GM23248 (cell line): ENCODE results near the gene EFCAB5. TPM values are rescaled to one million over a fixed set of nuclear protein-coding genes. Genes with fewer than 3 reads are reported as not detected.

ENCODE experiments used
- DNase-seq: peaks from one replicate; pipeline ENCODE4 v3.0.0-alpha.2; 2015
- H2AFZ ChIP-seq: fragments of 200-600 bp; sonication (generic); 2 replicates; pipeline ENCODE4 v1.6.1; 2016; ENCODE audit warnings: antibody characterized with exemption
- H3F3A ChIP-seq: fragments of 200-600 bp; sonication (generic); 2 replicates; pipeline ENCODE4 v1.6.1; 2016; ENCODE audit warnings: mild to moderate bottlenecking, antibody characterized with exemption, mixed run types; ENCODE audit not compliant: insufficient read depth
- H3K27ac ChIP-seq: fragments of 200-600 bp; sonication (generic); 2 replicates; pipeline ENCODE4 v1.5.1; 2016; ENCODE audit warnings: mild to moderate bottlenecking
- H3K27me3 ChIP-seq: fragments of 200-600 bp; sonication (generic); replicated peaks from 2 replicates; pipeline ENCODE4 v1.6.1; 2016; ENCODE audit warnings: mild to moderate bottlenecking; ENCODE audit not compliant: insufficient read depth
- H3K36me3 ChIP-seq: fragments of 200-600 bp; sonication (generic); 2 replicates; pipeline ENCODE4 v1.6.1; 2016; ENCODE audit warnings: low read depth, mild to moderate bottlenecking
- H3K4me1 ChIP-seq: fragments of 200-600 bp; sonication (generic); 2 replicates; pipeline ENCODE4 v1.6.1; 2016; ENCODE audit warnings: mild to moderate bottlenecking; ENCODE audit not compliant: insufficient read depth
- H3K4me2 ChIP-seq: fragments of 200-600 bp; sonication (generic); one replicate; pipeline ENCODE4 v1.6.1; 2016; ENCODE audit warnings: mild to moderate bottlenecking; ENCODE audit not compliant: unreplicated experiment
- H3K4me3 ChIP-seq: fragments of 200-600 bp; sonication (generic); 2 replicates; pipeline ENCODE4 v1.5.1; 2016; ENCODE audit warnings: mild to moderate bottlenecking
- H3K79me2 ChIP-seq: fragments of 200-600 bp; sonication (generic); 2 replicates; pipeline ENCODE4 v1.6.1; 2016; ENCODE audit warnings: mild to moderate bottlenecking; ENCODE audit not compliant: insufficient read depth
- H3K9ac ChIP-seq: fragments of 200-600 bp; sonication (generic); 2 replicates; pipeline ENCODE4 v1.6.1; 2016; ENCODE audit warnings: mild to moderate bottlenecking
- H3K9me2 ChIP-seq: fragments of 200-600 bp; sonication (generic); 2 replicates; pipeline ENCODE4 v1.6.1; 2016; ENCODE audit warnings: mixed run types, mild to moderate bottlenecking, moderate library complexity; ENCODE audit not compliant: insufficient read depth
- H3K9me3 ChIP-seq: fragments of 200-600 bp; sonication (generic); one replicate; pipeline ENCODE4 v1.6.1; 2017; ENCODE audit warnings: low read depth
- H4K20me1 ChIP-seq: fragments of 200-600 bp; sonication (generic); 2 replicates; pipeline ENCODE4 v1.6.0; 2016; ENCODE audit not compliant: insufficient read depth
- EZH2 ChIP-seq: fragments of 200-600 bp; sonication (generic); IDR thresholded peaks from 2 replicates; pipeline ENCODE4 v1.6.1; 2018; ENCODE audit warnings: antibody characterized with exemption, mild to moderate bottlenecking; ENCODE audit not compliant: insufficient read depth, poor library complexity, severe bottlenecking
- EZH2phosphoT487 ChIP-seq: fragments of 200-600 bp; sonication (generic); IDR thresholded peaks from 2 replicates; pipeline ENCODE4 v1.6.1; 2018; ENCODE audit warnings: antibody characterized with exemption, moderate library complexity, mild to moderate bottlenecking, low read depth; ENCODE audit not compliant: insufficient read depth
- WGBS, 2 experiments: methylation state at CpG; one replicate each; pipeline ENCODE4 v1.1.6; 2015 to 2017; ENCODE audit warnings: low lambda C conversion rate in 2 of 2, low coverage in 1 of 2; ENCODE audit errors: missing lambda C conversion rate in 2 of 2; 5-methylcytosine and 5-hydroxymethylcytosine counted together
- in situ Hi-C: fragments of 300-500 bp; cut with MboI; formaldehyde crosslinking; loops from 2 replicates; pipeline ENCODE4 v1.15.0; 2020
- polyA plus RNA-seq: library from polyadenylated mRNA; unstranded; fragments of >200 nt; fragmentation: Nextera tagmentation; extraction: Ambion mirVana; gene quantifications from 2 replicates; pipeline ENCODE4 v1.2.1, GENCODE V29; 2016
- total RNA-seq: library from RNA; depleted of rRNA; stranded (reverse); fragments of >200 nt; shearing (Covaris generic); gene quantifications from 2 replicates; pipeline ENCODE4 v1.2.3, GENCODE V29; 2014

EFCAB5 gene
- total and polyA plus RNA-seq, 2 experiments from 2014 or later = 0.41 TPM; not detected in 1

DNA sequence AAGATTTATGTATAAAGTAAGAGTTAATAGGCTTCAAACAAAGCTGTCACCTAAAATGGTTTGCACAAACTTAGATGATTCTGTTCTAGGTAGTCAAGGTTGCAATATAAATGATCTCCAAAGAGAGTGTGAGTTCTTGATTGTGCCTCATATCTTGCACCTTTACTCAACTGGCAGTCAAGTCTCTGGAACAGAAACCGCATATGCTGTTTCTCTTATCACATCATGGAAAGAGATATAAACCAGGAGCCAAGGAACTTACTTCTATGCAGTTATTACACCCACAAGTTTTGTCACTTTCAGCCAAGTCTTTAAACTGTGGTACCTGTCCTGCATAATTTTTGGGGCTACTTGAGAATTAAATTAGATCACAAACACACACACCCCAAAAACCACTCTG, 16.6 kb upstream of the EFCAB5 start:
- Histone ChIP-seq H3K9me2 (no peaks in the 10 kb centered on the region), H2AFZ (no peak overlapping the region), H3K4me3 (no peak overlapping the region), H3K36me3 (no peaks in the 10 kb centered on the region), H3K4me2 (no peak overlapping the region), H3K79me2 (peaks cover 100% of the 10 kb centered on the region), H3K27ac (no peak overlapping the region), H3K9ac (no peak overlapping the region), H3F3A (peaks cover 10% of the 10 kb centered on the region; the same call in 1 of the 2 replicates), H3K4me1 (peaks cover 16% of the 10 kb centered on the region), H4K20me1 (no peaks in the 10 kb centered on the region), H3K27me3 (no peaks in the 10 kb centered on the region), H3K9me3 (no peaks in the 10 kb centered on the region)
- WGBS, 2 experiments = 93 to 100% methylated on average over 1 of the region's 1 CpG
- no peak for DNase-seq
- TF ChIP-seq EZH2phosphoT487 (no peak), EZH2 (no peak)
- in situ Hi-C loops = no loop called here

GRCh38 chr17:29927546-29927945, 13.9 kb upstream of the EFCAB5 start:
- peaks cover 20% of the 10 kb centered on the region for H3K4me1 ChIP-seq
- TF ChIP-seq EZH2 = no peak
- no peak for TF ChIP-seq EZH2phosphoT487
- DNase-seq = no peak
- peaks cover 73% of the 10 kb centered on the region for H3K79me2 ChIP-seq
- no peaks in the 10 kb centered on the region for H3K27me3 ChIP-seq
- no peak overlapping the region for H3K9ac ChIP-seq
- no peaks in the 10 kb centered on the region for H4K20me1 ChIP-seq
- H3K9me2 ChIP-seq = no peaks in the 10 kb centered on the region
- 19 to 30% methylated on average over 1 of the region's 1 CpG for WGBS, 2 experiments
- no peak overlapping the region for H2AFZ ChIP-seq
- 0 out of 2 replicates have a peak overlapping the region, but pooled peaks have one; percentile 80 for H3K4me3 ChIP-seq
- H3F3A ChIP-seq = peaks cover 10% of the 10 kb centered on the region; the same call in 1 of the 2 replicates
- peak overlapping the region; percentile 93 for H3K4me2 ChIP-seq
- no peak overlapping the region for H3K27ac ChIP-seq
- in situ Hi-C loops = no loop called here
- H3K9me3 ChIP-seq = no peaks in the 10 kb centered on the region
- no peaks in the 10 kb centered on the region for H3K36me3 ChIP-seq

GRCh38 chr17:29929006-29929532, 12.4 kb upstream of the EFCAB5 start:
- Histone ChIP-seq H3K9me2 (no peaks in the 10 kb centered on the region), H4K20me1 (no peaks in the 10 kb centered on the region), H3K4me3 (peak overlapping the region; percentile 80), H2AFZ (peak overlapping the region; percentile 96), H3K4me1 (peaks cover 20% of the 10 kb centered on the region), H3K4me2 (peak overlapping the region; percentile 93), H3K9ac (peak overlapping the region; percentile 76), H3K9me3 (no peaks in the 10 kb centered on the region), H3F3A (peaks cover 10% of the 10 kb centered on the region; the same call in 1 of the 2 replicates), H3K27ac (peak overlapping the region; percentile 55), H3K79me2 (peaks cover 58% of the 10 kb centered on the region), H3K27me3 (no peaks in the 10 kb centered on the region), H3K36me3 (no peaks in the 10 kb centered on the region)
- 1 to 2% methylated on average over 13 of the region's 13 CpGs for WGBS, 2 experiments
- in situ Hi-C loops = no loop called here
- peak; percentile 72 for DNase-seq
- TF ChIP-seq EZH2 = no peak
- TF ChIP-seq EZH2phosphoT487 = no peak

DNA sequence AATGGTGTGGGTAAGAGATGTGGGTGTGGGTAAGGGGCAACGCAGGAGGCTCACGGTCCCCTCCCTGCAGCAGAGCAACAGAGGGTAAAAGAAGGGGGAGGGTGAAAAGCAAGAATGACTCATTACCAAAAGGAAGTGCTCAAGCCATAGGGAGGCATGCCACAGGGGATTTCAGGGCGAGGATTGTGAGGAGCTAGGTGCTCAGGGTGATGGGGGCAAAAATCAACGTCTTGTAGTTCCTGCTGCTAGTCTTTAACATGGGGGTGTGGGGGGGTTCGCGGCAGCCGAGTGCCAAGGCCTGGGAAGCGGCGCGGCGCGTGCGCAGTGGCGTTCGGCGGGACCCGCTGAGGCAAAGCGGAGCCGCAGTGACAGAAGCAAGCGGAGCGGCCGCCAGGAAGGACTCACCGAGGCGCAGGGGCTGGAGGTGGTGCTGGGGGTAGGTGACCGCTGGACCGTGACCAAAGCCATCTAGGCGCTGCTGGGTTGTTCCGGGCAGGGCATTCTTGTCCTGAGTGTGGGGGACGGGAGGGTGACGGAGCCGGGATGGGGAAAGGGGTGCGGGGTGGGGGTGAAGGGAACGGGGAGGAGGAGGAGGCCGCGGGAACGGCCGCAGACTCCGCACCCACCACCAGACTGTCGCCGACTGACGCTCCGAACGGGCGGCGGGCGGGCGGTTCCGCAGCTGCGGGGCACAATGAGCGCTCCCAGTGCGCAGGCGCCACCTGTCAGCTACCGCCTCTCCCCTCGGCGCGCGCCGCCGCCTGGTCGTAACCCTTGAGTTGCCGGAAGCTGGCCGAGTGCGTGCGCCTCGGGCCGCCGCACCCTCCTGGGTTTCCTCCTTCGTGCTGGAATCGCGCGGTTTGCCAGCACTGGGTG, 11.7 kb upstream of the EFCAB5 start, which contains the start of gene SSH2:
Gene SSH2, minus strand, starts transcription at position 696 of the 876 bp plus-strand sequence. Its CDS starts 228 bp downstream, at position 468.
- Histone ChIP-seq H2AFZ (peak within 1 kb of the TSS; percentile 96), H3K79me2 (peaks cover 51% of the 10 kb centered on the region), H3F3A (peaks cover 10% of the 10 kb centered on the region; the same call in 1 of the 2 replicates), H3K4me3 (peak within 1 kb of the TSS; percentile 80), H3K36me3 (no peaks in the 10 kb centered on the region), H3K9ac (peak within 1 kb of the TSS; percentile 76), H4K20me1 (no peaks in the 10 kb centered on the region), H3K27me3 (no peaks in the 10 kb centered on the region), H3K27ac (peak within 1 kb of the TSS; percentile 55), H3K4me1 (peaks cover 20% of the 10 kb centered on the region), H3K9me3 (no peaks in the 10 kb centered on the region), H3K9me2 (no peaks in the 10 kb centered on the region), H3K4me2 (peak within 1 kb of the TSS; percentile 100)
- peak; percentile 96 for DNase-seq
- TF ChIP-seq EZH2 = no peak
- no peak for TF ChIP-seq EZH2phosphoT487
- WGBS, 2 experiments = 0% methylated on average over 50 to 66 of the region's 71 CpGs
- in situ Hi-C loops = loop anchor here (5.0 to 10.0 kb wide), 2 partner anchors 127 to 285 kb away; no protein-coding TSS in a partner anchor
